Thyroid gland (tissue), 4 donors: ENCODE data around the gene PCK2. TPM values are rescaled to one million over a fixed set of nuclear protein-coding genes. Genes with fewer than 3 reads are reported as not detected.

ENCODE experiments used
- DNase-seq, 2 donors: peaks; one replicate each; pipeline ENCODE4 v3.0.0-alpha.2; 2019
- H3K27ac ChIP-seq, 3 donors: fragments of 200-600 bp; sonication (generic); 1 replicate in 2 of 3; 2 replicates in 1 of 3; pipeline ENCODE4 v1.5.1; 2016 to 2019; ENCODE audit warnings: mild to moderate bottlenecking in 1 of 3, moderate library complexity in 1 of 3
- H3K27me3 ChIP-seq: fragments of 200-600 bp; sonication (generic); one replicate; pipeline ENCODE4 v1.5.1; 2019
- H3K36me3 ChIP-seq, 2 donors: fragments of 200-600 bp; sonication (generic); one replicate each; pipeline ENCODE4 v1.5.1; 2016 to 2019
- H3K4me1 ChIP-seq, 2 donors: fragments of 200-600 bp; sonication (generic); one replicate each; pipeline ENCODE4 v1.5.1; 2017 to 2019
- H3K4me3 ChIP-seq, 3 donors: fragments of 200-600 bp; sonication (generic); replicated peaks in 1 of 3; 1 replicate in 2 of 3; 2 replicates in 1 of 3; pipeline ENCODE4 v1.5.1; 2016; ENCODE audit warnings: mild to moderate bottlenecking in 1 of 3
- H3K9me3 ChIP-seq: fragments of 200-600 bp; sonication (generic); one replicate; pipeline ENCODE4 v1.5.1; 2017
- CTCF ChIP-seq, 6 experiments: fragments of 200-600 bp in 3 of 6; fragments of 450-650 bp in 3 of 6; sonication (generic) in 3 of 6; IDR thresholded peaks; one replicate each; pipeline ENCODE4 v1.5.1; 2016 to 2019; ENCODE audit warnings: antibody characterized with exemption in 6 of 6, mild to moderate bottlenecking in 2 of 6, inconsistent platforms in 1 of 6, moderate library complexity in 1 of 6
- POLR2A ChIP-seq, 2 donors: fragments of 450-650 bp; IDR thresholded peaks; one replicate each; pipeline ENCODE4 v1.6.1; 2017; ENCODE audit warnings: antibody characterized with exemption in 2 of 2, mild to moderate bottlenecking in 2 of 2, moderate library complexity in 1 of 2
- WGBS, 2 donors: methylation state at CpG; one replicate each; pipeline ENCODE4 v1.1.5; 2017; 5-methylcytosine and 5-hydroxymethylcytosine counted together
- intact Hi-C: fragments of 100-400 bp; cut with DNase I; formaldehyde crosslinking; loops from one replicate; pipeline ENCODE4 v1.15.1; 2023
- total RNA-seq, 4 donors: library from RNA; depleted of rRNA; stranded (reverse); fragments of >200 nt; gene quantifications; one replicate each; pipeline ENCODE4 v1.2.3, GENCODE V29; 2016

Gene PCK2
- total RNA-seq, 4 donors from 2014 or later = 29.8 to 47.4 (median 39.3) TPM

GRCh38 chr14:24135834-24136683 lies 41.9 kb downstream of the PCK2 start, which contains the start of gene PSME1:
TSS of gene PSME1 (plus strand) at chr14:24136194. CDS start at chr14:24136263, 69 bp downstream.
- H3K4me1 ChIP-seq = peaks cover 17 to 23% of the 10 kb centered on the region in 2 donors
- peak; percentile 94 for DNase-seq
- peak within 1 kb of the TSS; percentile 72 to 81 (median 80) for H3K27ac ChIP-seq
- H3K27me3 ChIP-seq = no peaks in the 10 kb centered on the region
- peaks cover 14 to 15% of the 10 kb centered on the region in 2 donors for H3K36me3 ChIP-seq
- peak within 1 kb of the TSS; percentile 83 to 94 (median 92) for H3K4me3 ChIP-seq
- TF ChIP-seq POLR2A (IDR thresholded peaks at IDR 0.05) (peak; percentile 29 to 71), CTCF (IDR thresholded peaks at IDR 0.05) (no peak)
- WGBS, 2 donors = 0% methylated on average over 9 to 20 of the region's 75 CpGs
- intact Hi-C loops = no loop called here
- H3K9me3 ChIP-seq = no peaks in the 10 kb centered on the region

- Histone ChIP-seq H3K36me3 (peaks cover 14 to 15% of the 10 kb centered on the region in 2 donors), H3K9me3 (no peaks in the 10 kb centered on the region), H3K27ac (peak overlapping the region; percentile 72 to 81 (median 80)), H3K4me3 (peak overlapping the region; percentile 83 to 94 (median 92)), H3K27me3 (no peaks in the 10 kb centered on the region), H3K4me1 (peaks cover 18 to 24% of the 10 kb centered on the region in 2 donors)
- WGBS, 2 donors = 33 to 41% methylated on average over 13 of the region's 13 CpGs
- intact Hi-C loops = no loop called here
- no peak for TF ChIP-seq POLR2A (IDR thresholded peaks at IDR 0.05)
- TF ChIP-seq CTCF (IDR thresholded peaks at IDR 0.05) = no peak
- DNase-seq = no peak
Observed at GRCh38 chr14:24136684-24137528, 42.8 kb downstream of the PCK2 start.

- TF ChIP-seq CTCF (IDR thresholded peaks at IDR 0.05) (no peak), POLR2A (IDR thresholded peaks at IDR 0.05) (no peak)
- no peaks in the 10 kb centered on the region for H3K9me3 ChIP-seq
- H3K4me1 ChIP-seq = peaks cover 21 to 28% of the 10 kb centered on the region in 2 donors
Observed at GRCh38 chr14:24137529-24138395, 43.7 kb downstream of the PCK2 start.

GRCh38 chr14:24138396-24139271 lies 44.5 kb downstream of the PCK2 start:
- Histone ChIP-seq H3K36me3 (peaks cover 14 to 15% of the 10 kb centered on the region in 2 donors), H3K4me3 (no peak overlapping the region), H3K9me3 (no peaks in the 10 kb centered on the region), H3K4me1 (peaks cover 21 to 28% of the 10 kb centered on the region in 2 donors), H3K27ac (no peak overlapping the region), H3K27me3 (no peaks in the 10 kb centered on the region)
- intact Hi-C loops = no loop called here
- TF ChIP-seq POLR2A (IDR thresholded peaks at IDR 0.05) = no peak
- TF ChIP-seq CTCF (IDR thresholded peaks at IDR 0.05) = no peak
- WGBS, 2 donors = 87 to 93% methylated on average over 12 to 13 of the region's 13 CpGs
- no peak for DNase-seq

More at GRCh38 chr14:24137529-24138395, 43.7 kb downstream of the PCK2 start:
- no peak for DNase-seq
- WGBS, 2 donors = 87 to 88% methylated on average over 8 of the region's 8 CpGs
- Histone ChIP-seq H3K27ac (peak overlapping the region in 1 of 3 donors; percentile 81), H3K27me3 (no peaks in the 10 kb centered on the region), H3K36me3 (peaks cover 14 to 15% of the 10 kb centered on the region in 2 donors), H3K4me3 (no peak overlapping the region)
- intact Hi-C loops = no loop called here
